Mucosa of descending colon (tissue), 3 donors: ENCODE data around the gene KASH5. TPM values are rescaled to one million over a fixed set of nuclear protein-coding genes. Genes with fewer than 3 reads are reported as not detected.

Experiments used
- ATAC-seq: fragments of 200-7000 bp; cut with Tn5 transposase; one replicate; pipeline ENCODE4 v1.9.1; 2020; ENCODE audit warnings: mild to moderate bottlenecking, moderate library complexity
- DNase-seq, 3 donors: peaks; one replicate each; pipeline ENCODE4 v3.0.0-alpha.2; 2020
- H3K36me3 ChIP-seq: fragments of 200-600 bp; one replicate; pipeline ENCODE4 v1.8.0; 2021; ENCODE audit warnings: low read depth, mild to moderate bottlenecking
- H3K4me1 ChIP-seq: fragments of 200-600 bp; one replicate; pipeline ENCODE4 v1.8.0; 2021; ENCODE audit warnings: low read depth, mild to moderate bottlenecking
- H3K4me3 ChIP-seq: fragments of 200-600 bp; one replicate; pipeline ENCODE4 v1.8.0; 2021; ENCODE audit warnings: mild to moderate bottlenecking
- H3K9me3 ChIP-seq: fragments of 200-600 bp; one replicate; pipeline ENCODE4 v1.8.0; 2021; ENCODE audit warnings: mild to moderate bottlenecking
- CTCF ChIP-seq: fragments of 200-600 bp; IDR thresholded peaks from one replicate; pipeline ENCODE4 v1.8.0; 2022; ENCODE audit warnings: antibody characterized with exemption, mild to moderate bottlenecking
- intact Hi-C, 2 donors: fragments of 100-400 bp; cut with DNase I in 1 of 2; cut with micrococcal nuclease in 1 of 2; formaldehyde crosslinking; loops; one replicate each; pipeline versions ENCODE4 v1.11.0 to v1.11.1; 2022; cut with DNase I, micrococcal nuclease
- total RNA-seq, 3 donors: library from RNA; stranded (reverse); fragmentation: NEBNext Ultra II Directional in 2 of 3; extraction: Animal tissue kit (Norgen Biotek cat#: 25700) in 2 of 3; gene quantifications; one replicate each; pipeline versions ENCODE4 v1.2.1 to v1.2.4, GENCODE V29; 2021 to 2023
- donor health status: DM: no; HTN: no; CAD: no; lungs with moderate emphysema.
- donor health status: DM: no; HTN: no; CAD: no.
- donor health status: DM: no; HTN: yes; CAD: no.

The KASH5 gene
- total RNA-seq, 3 donors from 2014 or later, result not detected

- H3K4me1 ChIP-seq, result no peaks in the 10 kb centered on the region
- H3K36me3 ChIP-seq, result no peaks in the 10 kb centered on the region
- ATAC-seq (no peak), DNase-seq (no peak)
- no peaks in the 10 kb centered on the region for H3K9me3 ChIP-seq
- intact Hi-C loops, result no loop called here
- H3K4me3 ChIP-seq, result no peak overlapping the region
- TF ChIP-seq CTCF, result no peak
Measured at GRCh38 chr19:49403404-49404187, 15.5 kb downstream of the KASH5 start.

GRCh38 chr19:49407079-49407478 is 19.0 kb downstream of the KASH5 start:
- H3K4me3 ChIP-seq, result no peak overlapping the region
- intact Hi-C loops, result no loop called here
- TF ChIP-seq CTCF, result no peak
- H3K9me3 ChIP-seq, result no peaks in the 10 kb centered on the region
- ATAC-seq (no peak), DNase-seq (no peak)
- H3K36me3 ChIP-seq, result no peaks in the 10 kb centered on the region
- H3K4me1 ChIP-seq, result peaks cover 6% of the 10 kb centered on the region

- Histone ChIP-seq H3K9me3 (no peaks in the 10 kb centered on the region), H3K4me1 (peaks cover 6% of the 10 kb centered on the region), H3K36me3 (no peaks in the 10 kb centered on the region), H3K4me3 (no peak overlapping the region)
- intact Hi-C loops, result no loop called here
- no peak for ATAC-seq
- no peak for TF ChIP-seq CTCF
- no peak for DNase-seq
Measured at GRCh38 chr19:49407482-49408015, 19.5 kb downstream of the KASH5 start.

- no peaks in the 10 kb centered on the region for H3K36me3 ChIP-seq
- no peak for TF ChIP-seq CTCF
- peaks cover 6% of the 10 kb centered on the region for H3K4me1 ChIP-seq
- ATAC-seq (no peak), DNase-seq (no peak)
- intact Hi-C loops, result no loop called here
- no peaks in the 10 kb centered on the region for H3K9me3 ChIP-seq
- H3K4me3 ChIP-seq, result no peak overlapping the region
Measured at GRCh38 chr19:49408816-49409440, 20.9 kb downstream of the KASH5 start.

- DNase-seq (peak in 1 of 3 donors; percentile 32), ATAC-seq (peak; percentile 79)
- no peaks in the 10 kb centered on the region for H3K36me3 ChIP-seq
- H3K4me1 ChIP-seq, result peaks cover 6% of the 10 kb centered on the region
- TF ChIP-seq CTCF, result no peak
- no peak overlapping the region for H3K4me3 ChIP-seq
- intact Hi-C loops, result no loop called here
- H3K9me3 ChIP-seq, result no peaks in the 10 kb centered on the region
Measured at GRCh38 chr19:49409441-49410029, 21.5 kb downstream of the KASH5 start.
